H9 (cell line): ENCODE data around the gene COX7B2. TPM values are rescaled to one million over a fixed set of nuclear protein-coding genes. Genes with fewer than 3 reads are reported as not detected.

Experiments used
- DNase-seq: peaks from one replicate; pipeline ENCODE4 v3.0.0-alpha.2; 2017
- H2AFZ ChIP-seq: one replicate; pipeline ENCODE4 v1.6.1; 2013; ENCODE audit warnings: mild to moderate bottlenecking, low read length, control low read depth, moderate library complexity
- H2AK5ac ChIP-seq: 2 replicates; pipeline ENCODE4 v1.6.1; 2013; ENCODE audit warnings: low read length, control low read depth, mixed read lengths; ENCODE audit not compliant: insufficient read length
- H2BK120ac ChIP-seq: one replicate; pipeline ENCODE4 v1.6.1; 2013; ENCODE audit warnings: low read depth, mild to moderate bottlenecking, low read length, control low read depth, inconsistent platforms; ENCODE audit not compliant: poor library complexity, severe bottlenecking
- H2BK12ac ChIP-seq: 2 replicates; pipeline ENCODE4 v1.6.1; 2013; ENCODE audit warnings: low read length, control low read depth, mixed read lengths, low read depth; ENCODE audit not compliant: insufficient read length
- H2BK15ac ChIP-seq: 2 replicates; pipeline ENCODE4 v1.6.1; 2013; ENCODE audit warnings: low read depth, low read length, control low read depth
- H2BK20ac ChIP-seq: one replicate; pipeline ENCODE4 v1.6.1; 2013; ENCODE audit warnings: low read depth, mild to moderate bottlenecking, low read length, control low read depth, inconsistent platforms; ENCODE audit not compliant: poor library complexity, severe bottlenecking
- H2BK5ac ChIP-seq: 2 replicates; pipeline ENCODE4 v1.6.1; 2013; ENCODE audit warnings: low read length, control low read depth, mixed read lengths; ENCODE audit not compliant: insufficient read length
- H3K14ac ChIP-seq: 2 replicates; pipeline ENCODE4 v1.6.1; 2013; ENCODE audit warnings: low read length, control low read depth; ENCODE audit not compliant: insufficient read depth
- H3K18ac ChIP-seq: 2 replicates; pipeline ENCODE4 v1.6.1; 2013; ENCODE audit warnings: low read depth, mild to moderate bottlenecking, mixed read lengths, low read length, control low read depth; ENCODE audit not compliant: insufficient read length
- H3K23ac ChIP-seq: 2 replicates; pipeline ENCODE4 v1.6.1; 2013; ENCODE audit warnings: low read length, control low read depth, mixed read lengths, low read depth; ENCODE audit not compliant: insufficient read length
- H3K23me2 ChIP-seq: 2 replicates; pipeline ENCODE4 v1.6.1; 2013; ENCODE audit warnings: low read depth, mild to moderate bottlenecking, mixed read lengths, low read length, control low read depth; ENCODE audit not compliant: insufficient read length, poor library complexity, severe bottlenecking
- H3K27ac ChIP-seq: 2 replicates; pipeline ENCODE4 v1.5.1; 2013; ENCODE audit warnings: low read length, control low read depth, mixed read lengths, low read depth; ENCODE audit not compliant: insufficient read length
- H3K27me3 ChIP-seq: 2 replicates; pipeline ENCODE4 v1.6.1; 2013; ENCODE audit warnings: low read length, control low read depth, inconsistent platforms; ENCODE audit not compliant: insufficient read depth
- H3K4ac ChIP-seq: 2 replicates; pipeline ENCODE4 v1.6.1; 2013; ENCODE audit warnings: low read depth, mild to moderate bottlenecking, control low read depth, inconsistent platforms, low read length, moderate library complexity
- H3K4me1 ChIP-seq: 2 replicates; pipeline ENCODE4 v1.6.1; 2013; ENCODE audit warnings: low read length, control low read depth, inconsistent platforms; ENCODE audit not compliant: insufficient read depth
- H3K4me2 ChIP-seq: 2 replicates; pipeline ENCODE4 v1.6.1; 2013; ENCODE audit warnings: low read length, control low read depth, mixed read lengths; ENCODE audit not compliant: insufficient read length, insufficient read depth
- H3K56ac ChIP-seq: 2 replicates; pipeline ENCODE4 v1.6.1; 2013; ENCODE audit warnings: low read depth, mild to moderate bottlenecking, mixed read lengths, low read length, control low read depth; ENCODE audit not compliant: insufficient read length
- H3K79me1 ChIP-seq: 2 replicates; pipeline ENCODE4 v1.6.1; 2013; ENCODE audit warnings: low read depth, mild to moderate bottlenecking, moderate library complexity, low read length, control low read depth, inconsistent platforms; ENCODE audit not compliant: insufficient read depth, poor library complexity, severe bottlenecking
- H3K79me2 ChIP-seq: 2 replicates; pipeline ENCODE4 v1.6.1; 2013; ENCODE audit warnings: low read length, control low read depth, inconsistent platforms; ENCODE audit not compliant: insufficient read depth
- H3K9ac ChIP-seq: 2 replicates; pipeline ENCODE4 v1.6.1; 2013; ENCODE audit warnings: low read length, control low read depth, mixed read lengths; ENCODE audit not compliant: insufficient read length; ENCODE audit errors: extremely low read depth
- H3K9me3 ChIP-seq: one replicate; pipeline ENCODE4 v1.6.1; 2013; ENCODE audit warnings: low read depth, low read length, inconsistent platforms; ENCODE audit not compliant: control insufficient read depth
- H3T11ph ChIP-seq: one replicate; pipeline ENCODE4 v1.6.1; 2013; ENCODE audit warnings: mild to moderate bottlenecking, low read length, control low read depth, inconsistent platforms
- H4K20me1 ChIP-seq: one replicate; pipeline ENCODE4 v1.6.1; 2013; ENCODE audit not compliant: control insufficient read depth, insufficient read length, insufficient read depth
- H4K5ac ChIP-seq: 2 replicates; pipeline ENCODE4 v1.6.1; 2013; ENCODE audit warnings: low read depth, mild to moderate bottlenecking, mixed read lengths, low read length, control low read depth; ENCODE audit not compliant: insufficient read length
- H4K8ac ChIP-seq: replicated peaks from 2 replicates; pipeline ENCODE4 v1.6.1; 2013; ENCODE audit warnings: low read length, control low read depth, mixed read lengths, low read depth; ENCODE audit not compliant: insufficient read length
- H4K91ac ChIP-seq: 2 replicates; pipeline ENCODE4 v1.6.1; 2013; ENCODE audit warnings: low read depth, mild to moderate bottlenecking, moderate library complexity, mixed read lengths, low read length, control low read depth; ENCODE audit not compliant: insufficient read length
- H3K27ac Mint-ChIP-seq, 3 experiments: 2 replicates in 2 of 3; 3 replicates in 1 of 3; pipeline ENCODE4 v1.8.0; 2020 to 2021; ENCODE audit warnings: mixed read lengths in 3 of 3, mild to moderate bottlenecking in 1 of 3, moderate library complexity in 1 of 3
- H3K27me3 Mint-ChIP-seq: 2 replicates; pipeline ENCODE4 v1.8.0; 2021; ENCODE audit warnings: low read depth, mild to moderate bottlenecking, moderate library complexity, mixed read lengths
- H3K36me3 Mint-ChIP-seq, 3 experiments: 2 replicates in 2 of 3; 3 replicates in 1 of 3; pipeline ENCODE4 v1.8.0; 2020 to 2021; ENCODE audit warnings: low read depth in 3 of 3, mixed read lengths in 3 of 3; ENCODE audit not compliant: insufficient read depth in 1 of 3
- H3K4me1 Mint-ChIP-seq, 2 experiments: 2 replicates each; pipeline ENCODE4 v1.8.0; 2020; ENCODE audit warnings: mixed read lengths in 2 of 2
- H3K4me3 Mint-ChIP-seq, 2 experiments: 2 replicates in 1 of 2; 3 replicates in 1 of 2; pipeline ENCODE4 v1.8.0; 2020 to 2021; ENCODE audit warnings: mild to moderate bottlenecking in 2 of 2, mixed read lengths in 2 of 2, moderate library complexity in 1 of 2
- H3K9me3 Mint-ChIP-seq, 2 experiments: 2 replicates in 1 of 2; 3 replicates in 1 of 2; pipeline ENCODE4 v1.8.0; 2020; ENCODE audit warnings: mild to moderate bottlenecking in 2 of 2, mixed read lengths in 2 of 2, moderate library complexity in 1 of 2
- CTCF ChIP-seq: fragments of 200-600 bp; sonication (generic); conservative IDR thresholded peaks from 3 replicates; pipeline ENCODE4 v1.8.0; 2021; ENCODE audit warnings: antibody characterized with exemption, mild to moderate bottlenecking
- WGBS: extraction: QIAGEN DNeasy Blood & Tissue Kit; methylation state at CpG from one replicate; pipeline ENCODE4 v1.1.7; 2013; ENCODE audit warnings: missing lambda C conversion rate, low lambda C conversion rate, mixed read lengths; ENCODE audit not compliant: insufficient read length; ENCODE audit errors: extremely low coverage; 5-methylcytosine and 5-hydroxymethylcytosine counted together
- total RNA-seq: library from RNA; stranded (reverse); gene quantifications from 2 replicates; pipeline ENCODE4 v1.2.1, GENCODE V29; 2021

The COX7B2 gene
- total RNA-seq, 1 experiment from 2014 or later: not detected

- H2BK12ac ChIP-seq: no peak overlapping the region
- H2AK5ac ChIP-seq: no peak overlapping the region
- no peak overlapping the region for H3T11ph ChIP-seq
- WGBS: no CpG with 5 or more reads among the region's 1 CpG
- no peaks in the 10 kb centered on the region for H4K20me1 ChIP-seq
- H3K4ac ChIP-seq: no peak overlapping the region
- H4K91ac ChIP-seq: no peak overlapping the region
- Mint-ChIP-seq H3K4me1 (peaks cover 5% of the 10 kb centered on the region in 2 experiments; a peak in 3 of 4 replicates), H3K36me3 (no peaks in the 10 kb centered on the region), H3K9me3 (no peaks in the 10 kb centered on the region), H3K27me3 (no peaks in the 10 kb centered on the region), H3K27ac (peak overlapping the region; percentile 5 to 85 (median 11); a peak in 5 of 7 replicates), H3K4me3 (no peak overlapping the region)
- H2BK120ac ChIP-seq: no peak overlapping the region
- no peak overlapping the region for H2BK5ac ChIP-seq
- no peak overlapping the region for H2BK15ac ChIP-seq
- no peaks in the 10 kb centered on the region for H3K9me3 ChIP-seq
- H3K23me2 ChIP-seq: no peaks in the 10 kb centered on the region
- H2AFZ ChIP-seq: no peak overlapping the region
- H3K79me2 ChIP-seq: no peaks in the 10 kb centered on the region
- no peak for TF ChIP-seq CTCF
- H3K4me1 ChIP-seq: no peaks in the 10 kb centered on the region
- peak; percentile 27 for DNase-seq
- no peak overlapping the region for H2BK20ac ChIP-seq
- H3K27me3 ChIP-seq: no peaks in the 10 kb centered on the region
- no peak overlapping the region for H3K27ac ChIP-seq
- no peak overlapping the region for H4K8ac ChIP-seq
- no peak overlapping the region for H4K5ac ChIP-seq
- H3K23ac ChIP-seq: no peak overlapping the region
- no peak overlapping the region for H3K9ac ChIP-seq
- H3K56ac ChIP-seq: no peak overlapping the region
- H3K18ac ChIP-seq: no peak overlapping the region
- H3K4me2 ChIP-seq: no peak overlapping the region
- H3K14ac ChIP-seq: no peak overlapping the region
- H3K79me1 ChIP-seq: no peaks in the 10 kb centered on the region
Observed at GRCh38 chr4:46839128-46839527, 69.9 kb downstream of the COX7B2 start.
